NCI-H1694 (cell line): ENCODE measurements around the gene RAB27A.

Experiments used
- DNase-seq: peaks from one replicate; lab custom pipeline; 2025; lab: John Stamatoyannopoulos, UW

The RAB27A gene

DNA sequence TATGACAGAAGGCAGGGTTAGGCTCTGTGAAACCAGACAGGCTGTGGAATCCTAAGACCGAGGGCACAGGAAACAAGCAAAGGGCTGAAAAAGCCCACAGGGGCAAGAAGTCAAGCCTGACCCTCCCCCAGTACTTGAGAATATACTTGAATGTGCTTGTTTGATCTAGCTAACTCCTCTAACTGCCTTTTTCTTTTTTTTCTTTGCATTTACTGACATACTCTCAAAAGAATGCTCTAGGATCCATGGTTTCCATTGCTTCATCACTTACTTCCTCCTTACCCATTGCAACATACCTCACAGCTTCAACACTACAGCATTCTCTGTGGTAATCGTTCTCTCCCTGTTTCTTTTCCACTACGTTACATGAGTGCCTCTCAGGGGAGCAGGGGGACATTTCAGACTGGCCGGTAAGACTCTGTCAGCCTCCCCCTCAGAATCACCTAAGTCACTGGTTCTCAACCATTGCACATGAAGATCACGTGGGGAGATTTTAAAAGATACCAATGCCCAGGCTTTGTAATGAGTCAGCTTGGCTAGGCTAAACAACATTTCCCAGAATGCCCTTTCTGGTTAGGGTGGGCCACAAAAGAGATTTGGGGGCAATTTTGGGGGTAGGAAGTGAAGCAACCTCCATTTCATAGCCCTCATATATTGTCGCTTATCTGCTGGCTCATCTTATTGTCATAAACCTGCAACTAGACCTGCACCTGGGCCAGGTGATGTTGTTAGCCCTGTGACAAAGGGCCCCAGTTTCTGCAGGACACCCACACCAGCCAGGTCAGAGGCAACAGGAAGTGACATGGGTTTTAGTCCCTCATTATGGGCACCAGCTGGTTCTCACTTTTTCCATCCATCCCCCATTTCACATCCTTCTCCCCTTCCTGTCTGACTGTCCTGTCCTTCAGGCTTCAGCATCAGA lies 68.3 kb downstream of the RAB27A start:
- DNase-seq: no peak

DNA sequence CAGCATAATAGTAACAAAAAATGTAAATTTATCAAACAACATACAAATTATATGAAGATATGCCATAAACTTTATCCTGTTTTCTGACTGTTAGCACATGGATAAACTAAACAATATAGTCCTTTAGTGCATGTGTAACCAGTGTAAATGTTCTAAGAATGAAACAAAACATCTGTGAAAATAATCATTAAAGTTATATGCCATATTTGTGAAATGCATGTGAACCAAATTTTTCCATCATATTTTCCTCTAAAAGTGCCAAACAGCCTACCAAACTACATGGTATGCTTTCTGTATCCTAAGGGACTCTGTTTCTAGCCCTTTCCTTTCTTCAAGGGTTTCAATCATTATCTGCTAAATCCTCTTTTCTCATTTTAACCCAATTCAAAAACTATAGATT lies 69.0 kb downstream of the RAB27A start:
- DNase-seq: no peak

DNA sequence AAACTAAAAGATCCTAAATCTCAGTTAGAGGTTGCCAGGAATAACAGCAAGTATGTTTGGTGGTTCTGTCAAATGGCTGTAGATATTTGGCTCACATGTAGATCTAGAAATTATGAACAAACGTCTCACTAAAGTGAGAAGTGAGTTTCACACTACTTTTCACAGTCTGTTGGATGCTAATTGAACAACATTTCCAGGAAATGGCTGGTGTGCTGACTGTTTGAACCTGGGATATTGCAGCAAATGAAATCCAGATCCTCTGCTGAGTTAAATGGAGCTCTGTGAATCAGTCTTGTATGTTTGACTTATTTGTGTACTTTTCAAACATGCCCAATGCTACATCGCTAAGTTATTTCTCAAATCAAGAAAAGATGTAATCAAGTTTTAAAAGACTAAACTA lies 71.6 kb downstream of the RAB27A start:
- DNase-seq: no peak

DNA sequence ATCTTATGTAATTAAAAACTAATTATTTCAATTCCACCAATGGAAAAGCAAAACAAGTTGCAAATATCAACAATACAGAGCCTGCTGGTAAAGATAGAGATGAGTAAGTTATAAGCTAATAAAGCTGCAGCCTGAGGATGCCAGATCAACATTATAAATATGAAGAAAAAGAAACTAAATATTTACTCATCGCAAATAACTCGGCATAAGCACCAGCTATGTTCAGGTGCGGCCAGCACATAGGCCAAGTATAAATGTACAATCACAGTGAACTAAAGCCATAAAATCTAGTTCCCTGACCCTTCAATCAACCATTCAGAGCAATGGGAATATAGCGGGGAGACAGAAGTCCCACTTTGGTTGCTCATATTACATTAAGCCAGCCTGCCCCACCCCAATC lies 85.1 kb downstream of the RAB27A start:
- DNase-seq: no peak

DNA sequence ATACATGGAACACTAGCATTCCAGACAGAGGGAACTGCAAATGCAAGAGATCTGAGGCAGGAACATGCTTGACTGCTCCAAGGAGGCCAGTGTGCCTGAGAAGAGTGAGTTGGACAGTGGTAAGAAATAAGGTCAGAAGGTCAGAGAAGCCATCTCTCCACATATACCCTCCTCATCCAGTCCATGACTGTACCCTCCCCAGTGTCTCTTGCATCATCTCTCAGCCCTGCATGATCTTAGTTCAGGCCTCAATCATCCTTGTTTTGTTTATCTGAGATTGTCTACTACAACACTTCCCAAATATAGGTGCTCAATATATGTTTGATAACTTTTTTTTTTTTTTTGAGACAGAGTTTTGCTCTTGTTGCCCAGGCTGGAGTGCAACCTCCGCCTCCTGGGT lies 87.4 kb downstream of the RAB27A start:
- DNase-seq: no peak

DNA sequence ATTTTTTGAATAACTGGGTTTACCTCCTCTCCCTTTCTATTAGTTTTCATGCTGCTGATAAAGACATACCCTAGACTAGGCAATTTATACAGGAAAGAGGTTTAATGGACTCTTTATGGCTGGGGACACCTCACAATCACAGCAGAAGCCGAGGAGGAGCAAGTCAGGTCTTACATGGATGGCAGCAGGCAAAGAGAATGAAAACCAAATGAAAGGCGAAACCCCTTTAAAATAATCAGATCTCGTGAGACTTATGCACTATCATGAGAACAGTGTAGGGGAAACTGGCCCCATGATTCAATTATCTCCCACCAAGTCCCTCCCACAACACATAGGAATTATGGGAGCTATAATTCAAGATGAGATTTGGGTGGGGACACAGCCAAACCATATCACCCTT lies 90.9 kb downstream of the RAB27A start:
- DNase-seq: no peak

DNA sequence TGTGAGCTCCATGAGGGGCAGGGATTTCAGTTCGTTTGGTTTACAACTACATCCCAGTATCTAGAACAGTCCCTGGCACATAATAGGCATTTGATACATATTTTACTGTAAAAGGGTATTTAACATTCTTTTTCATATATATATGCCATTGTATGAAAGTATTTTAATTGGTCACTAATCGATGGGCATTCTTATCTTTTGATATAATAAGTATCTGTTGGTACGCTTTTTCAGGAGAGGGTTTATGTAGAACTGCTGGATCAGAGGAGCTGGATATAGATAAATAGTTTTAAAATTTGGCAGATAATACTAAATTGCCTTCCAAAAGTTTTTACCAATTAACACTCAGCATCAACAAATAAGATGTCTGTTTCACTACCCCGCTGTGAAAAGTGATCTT lies 91.9 kb downstream of the RAB27A start:
- DNase-seq: no peak

DNA sequence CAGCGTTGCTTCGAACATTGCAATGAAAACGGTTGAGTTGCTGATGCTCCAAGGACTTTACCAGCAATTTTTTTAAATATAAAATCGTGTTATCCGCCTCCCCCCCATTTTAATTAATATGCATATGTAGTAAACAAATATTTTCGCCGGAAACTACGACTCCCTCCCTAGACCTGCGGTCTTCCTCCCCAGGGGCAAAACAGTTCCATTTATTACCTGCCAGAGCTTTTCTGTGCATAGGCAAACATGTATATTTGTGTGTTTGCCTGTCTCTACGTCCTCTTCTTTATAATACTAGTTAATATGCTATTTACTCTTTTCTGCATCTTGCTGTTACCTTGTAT lies 92.3 kb downstream of the RAB27A start:
- no peak for DNase-seq

DNA sequence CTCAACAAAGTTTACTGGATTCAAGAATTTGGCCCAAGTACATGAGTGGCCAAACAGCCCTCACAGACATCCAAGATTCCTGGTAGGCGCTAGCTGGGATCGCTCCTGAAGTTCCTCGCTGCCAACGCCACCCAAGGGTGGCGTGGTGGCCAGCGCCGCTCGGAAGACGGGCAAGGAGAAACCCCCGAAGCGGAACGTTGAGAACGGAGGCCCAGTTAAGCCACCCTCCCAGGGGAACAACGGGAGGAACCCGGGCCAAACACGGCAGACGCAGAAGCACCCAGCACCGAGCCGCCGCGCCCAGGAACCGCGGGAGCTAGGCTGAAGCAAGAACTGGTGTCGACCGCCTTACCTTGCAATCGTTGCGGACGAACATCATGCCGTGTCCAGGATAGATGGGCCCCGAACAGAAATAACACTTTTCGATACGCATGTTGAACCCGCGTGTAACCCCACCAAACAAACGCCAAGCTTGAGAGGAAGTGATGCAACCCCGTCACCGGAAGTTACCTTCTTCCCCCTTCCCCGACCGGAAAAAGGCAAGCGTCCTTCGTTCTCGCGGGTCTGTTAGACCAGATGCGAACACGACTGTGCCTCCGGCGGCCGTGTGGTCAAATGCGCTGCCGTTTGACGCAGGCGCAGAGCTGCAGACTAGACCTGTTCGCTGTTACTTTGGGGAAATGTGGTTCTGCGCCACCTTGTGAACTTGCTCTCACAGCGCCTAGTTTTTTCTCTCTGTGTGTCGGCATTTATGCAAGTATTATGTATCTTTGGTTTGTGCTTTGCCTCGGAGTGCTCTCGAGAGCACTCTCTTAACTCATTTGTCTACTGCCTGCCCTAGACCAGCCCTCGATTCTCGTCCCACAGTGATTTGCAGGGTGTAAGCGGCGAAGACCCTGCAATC lies 92.9 kb downstream of the RAB27A start, which contains the start of gene RSL24D1:
Gene RSL24D1, minus strand, starts transcription at position 484 of the 904 bp plus-strand sequence. Its CDS starts 51 bp downstream, at position 433.
- peak; percentile 94 for DNase-seq

DNA sequence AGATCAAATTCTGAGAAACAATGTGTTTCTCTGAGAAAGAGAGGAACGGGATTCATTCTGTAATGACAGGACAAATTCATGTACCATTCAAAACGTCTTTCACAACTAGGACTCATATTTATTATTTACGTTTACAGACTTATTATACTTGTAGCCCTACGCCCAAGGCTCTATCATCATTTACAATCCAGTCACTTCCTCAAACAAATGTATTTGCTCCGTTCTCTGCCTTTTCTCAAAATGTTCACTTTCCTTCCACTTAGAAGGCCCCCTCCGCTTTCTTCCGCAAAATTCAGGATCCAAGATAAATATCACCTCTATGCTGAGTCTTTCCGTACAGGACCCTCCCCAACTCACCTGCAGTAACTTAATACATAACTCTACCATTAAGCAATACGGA lies 93.6 kb downstream of the RAB27A start:
- no peak for DNase-seq

DNA sequence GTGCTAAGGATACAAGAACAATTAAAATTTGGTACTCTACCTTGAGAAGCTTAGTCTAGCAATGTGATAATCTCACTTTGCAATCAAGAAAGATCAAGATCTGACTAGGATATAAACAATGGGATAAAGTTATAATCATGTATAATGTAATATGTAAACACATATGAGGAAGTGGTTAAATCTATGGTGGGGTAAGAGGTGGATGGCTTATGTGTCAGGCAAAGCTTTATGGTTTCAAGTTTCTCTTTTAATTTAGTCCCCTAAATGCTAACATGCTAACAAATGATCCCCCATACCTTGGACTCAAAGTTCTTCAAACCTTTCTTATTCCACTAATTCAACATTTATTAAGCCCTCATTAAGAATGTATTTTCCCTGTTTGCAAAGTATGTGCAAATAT lies 95.4 kb downstream of the RAB27A start:
- no peak for DNase-seq

DNA sequence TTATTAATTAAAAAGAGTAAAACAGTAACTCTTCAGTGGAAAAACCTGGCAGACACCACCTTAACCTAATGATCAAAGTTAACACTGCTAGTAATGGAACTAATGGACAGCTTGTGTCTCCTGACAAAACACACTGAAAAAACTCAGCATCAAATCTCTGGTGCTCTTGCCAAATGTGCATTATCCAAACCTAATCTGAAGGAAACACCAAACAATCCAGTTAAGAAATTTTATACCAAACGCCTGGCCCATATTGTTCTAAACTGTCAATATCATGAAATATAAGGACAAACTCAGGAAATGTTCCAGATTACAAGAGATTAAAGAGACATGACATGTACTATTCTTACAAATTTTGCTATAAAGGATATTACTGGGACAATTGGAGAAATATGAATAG lies 103.3 kb downstream of the RAB27A start:
- DNase-seq: no peak

DNA sequence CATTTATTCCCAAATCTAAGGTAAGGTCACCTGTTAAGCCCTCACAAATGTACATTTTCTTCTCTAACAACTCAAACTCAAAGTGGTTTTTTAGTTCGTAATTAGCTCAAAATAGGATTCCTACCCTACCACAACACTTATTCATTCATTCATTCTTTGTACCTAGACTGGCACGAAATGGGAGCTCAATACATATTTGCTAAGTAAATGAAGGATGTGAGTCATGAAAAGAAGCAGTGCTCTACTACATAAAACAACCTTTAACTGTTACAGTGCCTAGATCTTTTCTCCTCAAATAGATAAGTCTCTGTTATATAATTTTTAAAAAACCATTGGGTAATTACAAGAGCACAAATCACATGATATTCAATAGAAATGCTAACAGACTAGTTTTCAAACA lies 105.9 kb downstream of the RAB27A start:
- no peak for DNase-seq

DNA sequence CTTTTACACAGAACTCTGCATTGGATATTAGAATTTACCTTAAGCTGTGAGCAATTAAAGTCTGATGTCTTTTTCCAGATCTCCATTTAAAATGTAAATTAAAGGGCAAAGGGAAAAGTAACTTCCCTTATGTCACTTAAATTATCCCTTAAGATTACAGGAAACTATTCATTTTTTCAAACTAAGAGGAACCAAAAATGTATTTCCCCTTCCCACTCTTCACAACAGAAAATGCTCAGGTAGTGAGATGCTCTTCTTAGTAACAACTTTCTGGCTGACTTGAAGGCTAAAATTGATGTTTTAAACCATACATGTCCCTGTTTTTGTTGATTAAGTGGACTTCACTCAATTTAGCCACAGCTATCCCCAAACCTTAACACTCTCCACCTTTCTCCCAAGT lies 110.5 kb downstream of the RAB27A start:
- no peak for DNase-seq

DNA sequence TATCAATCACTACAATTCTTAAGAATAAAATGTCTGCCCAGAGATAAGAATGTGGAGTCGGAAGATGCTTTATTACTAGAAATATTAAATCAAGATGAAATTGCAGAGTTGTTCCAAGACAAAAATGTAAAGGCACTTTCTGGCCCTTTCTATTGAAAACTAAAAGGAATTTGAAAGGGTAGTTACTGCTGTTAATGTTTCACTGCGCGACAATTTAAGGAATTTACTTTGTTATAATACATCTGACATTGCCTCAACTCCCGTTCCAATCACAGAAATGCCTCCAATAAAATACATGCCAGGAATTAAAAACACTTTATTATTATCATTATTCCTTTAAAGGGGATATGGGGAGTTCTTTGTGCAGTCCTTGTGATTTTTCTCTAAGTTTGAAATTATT lies 119.3 kb downstream of the RAB27A start:
- no peak for DNase-seq

DNA sequence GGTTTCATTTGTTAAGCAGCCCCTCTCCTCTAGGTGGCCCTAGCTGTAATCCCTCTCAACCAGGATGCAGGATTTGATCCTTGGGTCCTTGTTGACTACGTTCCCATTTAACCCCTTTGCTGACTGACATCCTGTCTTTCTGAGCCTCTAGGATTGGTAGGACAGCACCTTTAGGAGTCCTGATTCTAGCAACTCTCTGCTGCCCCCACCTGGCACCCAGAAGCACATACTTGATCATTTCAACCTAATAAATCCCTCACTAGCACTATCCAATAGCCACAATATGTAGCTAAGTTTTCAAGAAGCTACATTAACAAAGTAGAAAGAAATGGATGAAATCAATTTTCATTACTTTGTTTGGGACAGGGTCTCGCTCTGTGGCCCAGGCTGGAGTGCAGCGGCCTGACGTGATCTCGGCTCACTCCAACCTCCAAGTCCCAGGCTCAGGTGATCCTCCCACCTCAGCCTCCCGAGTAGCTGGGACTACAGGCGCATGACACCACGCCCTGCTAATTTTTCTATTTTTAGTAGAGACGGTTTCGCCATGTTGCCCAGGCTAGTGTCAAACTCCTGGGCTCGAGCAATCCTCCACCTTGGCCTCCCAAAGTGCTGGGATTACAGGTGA lies 121.2 kb downstream of the RAB27A start:
- peak; percentile 59 for DNase-seq

DNA sequence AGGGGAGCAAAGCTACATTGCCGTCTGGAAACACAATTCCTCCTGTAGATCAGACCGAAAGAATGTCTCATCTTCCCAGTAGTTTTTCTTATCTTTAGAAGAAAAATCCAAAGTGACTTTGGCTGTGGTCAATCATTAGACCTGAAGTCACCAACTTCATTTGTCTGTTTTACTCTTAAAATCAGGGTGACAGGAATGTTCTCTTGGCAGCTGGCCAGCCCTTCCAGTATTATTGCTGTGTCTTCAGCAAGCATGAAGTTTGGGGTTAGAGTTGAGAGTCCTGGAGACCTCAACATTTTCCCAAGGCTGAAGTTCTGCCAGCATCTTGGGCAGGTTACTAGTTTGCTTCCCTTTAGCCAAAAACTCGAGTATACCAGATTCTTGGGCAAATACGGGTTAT lies 125.3 kb downstream of the RAB27A start:
- no peak for DNase-seq
